ACC112 (cell line): ENCODE data around the gene CTNNBL1.
A peak's percentile ranks its signal among the peaks of the same experiment; 100 is the strongest.
"Not testable (repeated sequence)": the region's sequence is repeated elsewhere in the genome, so short reads cannot be mapped to it uniquely, and the experiment has no call there.

Experiments
- H2AFZ ChIP-seq: fragments of 200-600 bp; sonication (generic); one replicate; pipeline ENCODE4 v1.6.0; 2017; ENCODE audit warnings: antibody characterized with exemption, low read length; ENCODE audit not compliant: unreplicated experiment
- H3K27ac ChIP-seq: fragments of 200-600 bp; sonication (generic); 2 replicates; pipeline ENCODE4 v1.5.1; 2014; ENCODE audit warnings: low read depth, mild to moderate bottlenecking, antibody characterized with exemption, low read length, moderate library complexity
- H3K27me3 ChIP-seq: fragments of 200-600 bp; sonication (generic); 2 replicates; pipeline ENCODE4 v1.6.1; 2014; ENCODE audit warnings: mild to moderate bottlenecking, antibody characterized with exemption, low read length, moderate library complexity, mixed read lengths; ENCODE audit not compliant: insufficient read depth
- H3K36me3 ChIP-seq: fragments of 200-600 bp; sonication (generic); 2 replicates; pipeline ENCODE4 v1.6.1; 2016; ENCODE audit warnings: mild to moderate bottlenecking, antibody characterized with exemption, low read length, moderate library complexity, mixed read lengths; ENCODE audit not compliant: insufficient read depth
- H3K4me1 ChIP-seq: fragments of 200-600 bp; sonication (generic); one replicate; pipeline ENCODE4 v1.6.1; 2016; ENCODE audit warnings: low read length, mixed read lengths; ENCODE audit not compliant: insufficient read depth, unreplicated experiment, control insufficient read depth
- H3K4me3 ChIP-seq: fragments of 200-600 bp; sonication (generic); 2 replicates; pipeline ENCODE4 v1.5.1; 2014; ENCODE audit warnings: mild to moderate bottlenecking, low read depth, low read length
- H3K79me2 ChIP-seq: fragments of 200-600 bp; sonication (generic); one replicate; pipeline ENCODE4 v1.6.0; 2016; ENCODE audit warnings: low read length; ENCODE audit not compliant: control insufficient read depth, unreplicated experiment, insufficient read depth

The CTNNBL1 gene

DNA sequence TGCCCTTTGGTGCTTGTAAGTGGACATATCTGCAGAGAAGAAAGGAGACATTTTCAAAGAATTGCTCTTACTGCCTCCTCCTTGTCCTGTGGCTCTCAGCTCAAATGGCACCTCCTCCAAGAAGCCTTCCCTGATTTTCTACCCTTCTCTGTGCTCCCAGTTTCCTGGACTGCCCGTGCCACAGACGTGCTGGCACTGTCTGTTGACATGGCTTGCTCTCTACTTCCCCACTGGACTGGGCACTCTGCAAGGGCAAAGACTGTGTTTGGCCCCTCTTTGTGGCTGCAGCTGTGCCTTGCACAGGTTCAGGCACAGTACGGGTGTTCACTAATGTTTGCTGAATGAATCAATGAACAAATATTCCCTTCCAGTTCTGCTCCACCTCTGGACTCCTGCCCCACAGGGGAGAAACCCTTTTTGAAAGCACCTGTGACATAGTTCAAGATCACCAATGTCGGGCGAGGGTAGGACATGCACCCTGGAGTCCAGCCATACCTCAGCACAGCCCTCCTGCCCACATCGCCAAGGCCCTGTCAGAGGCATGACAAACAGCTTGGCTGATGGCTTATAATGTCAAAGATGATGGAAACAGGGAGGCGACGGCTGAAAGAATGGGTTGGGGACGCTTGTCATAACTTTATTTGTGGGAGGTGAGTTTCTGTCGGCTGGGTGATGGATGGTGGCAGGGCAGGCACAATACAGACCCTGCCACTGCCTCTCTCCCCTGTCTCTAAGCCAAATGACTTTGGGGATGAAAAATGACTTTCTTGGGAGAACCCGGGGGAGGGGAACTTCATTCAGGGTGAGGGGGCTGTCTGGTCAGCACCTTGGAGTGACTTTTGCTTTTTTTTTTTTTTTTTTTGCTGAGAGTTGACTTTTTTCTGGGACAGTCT, 15.6 kb upstream of the CTNNBL1 start:
- Histone ChIP-seq H3K27me3 (peaks cover 50% of the 10 kb centered on the region), H2AFZ (no peak overlapping the region), H3K4me1 (peaks cover 9% of the 10 kb centered on the region)

DNA sequence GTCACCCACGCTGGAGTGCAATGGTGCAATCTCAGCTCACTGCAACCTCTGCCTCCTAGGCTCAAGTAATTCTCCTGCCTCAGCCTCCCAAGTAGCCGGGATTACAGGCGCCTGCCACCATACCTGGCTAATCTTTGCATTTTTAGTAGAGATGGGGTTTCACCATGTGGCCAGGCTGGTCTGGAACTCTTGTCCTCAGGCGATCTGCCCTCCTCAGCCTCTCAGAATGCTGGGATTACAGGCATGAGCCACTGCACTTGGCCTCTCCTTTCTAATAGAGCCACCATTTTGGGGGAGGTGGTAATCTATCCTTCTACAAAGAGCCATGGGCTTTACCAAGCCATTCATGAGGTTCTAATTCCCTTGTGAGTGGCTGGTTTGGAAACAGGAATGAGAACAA, 14.1 kb upstream of the CTNNBL1 start:
- not testable (repeated sequence) for H2AFZ ChIP-seq, H3K36me3 ChIP-seq, H3K4me1 ChIP-seq, H3K4me3 ChIP-seq, H3K27ac ChIP-seq, H3K79me2 ChIP-seq
- peaks cover 37% of the 10 kb centered on the region for H3K27me3 ChIP-seq

More for the DNA sequence above, 15.6 kb upstream of the CTNNBL1 start:
- no peak overlapping the region for H3K4me3 ChIP-seq
- no peaks in the 10 kb centered on the region for H3K79me2 ChIP-seq
- H3K27ac ChIP-seq = no peak overlapping the region
- no peaks in the 10 kb centered on the region for H3K36me3 ChIP-seq

DNA sequence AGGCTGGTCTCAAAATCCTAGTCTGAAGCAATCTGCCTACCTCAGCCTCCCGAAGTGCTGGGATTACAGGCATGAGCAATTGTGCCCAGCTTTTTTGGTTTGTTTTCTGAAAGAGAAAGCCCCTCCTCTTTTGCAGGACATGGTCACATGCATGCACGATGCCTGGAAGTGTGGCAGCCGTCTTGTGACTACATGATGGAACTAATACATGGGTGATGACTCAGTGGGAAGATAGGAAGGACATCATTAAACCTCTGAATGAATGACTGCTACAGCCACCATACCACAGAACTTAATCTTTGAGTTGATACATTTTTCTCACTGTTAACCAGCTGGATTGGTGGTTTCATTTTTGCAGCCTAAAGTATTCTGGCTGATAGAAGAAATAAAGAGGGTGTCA, 13.4 kb upstream of the CTNNBL1 start:
- peaks cover 9% of the 10 kb centered on the region for H3K4me1 ChIP-seq
- H2AFZ ChIP-seq = no peak overlapping the region
- H3K79me2 ChIP-seq = no peaks in the 10 kb centered on the region
- H3K27ac ChIP-seq = no peak overlapping the region; the same call in 1 of the 2 replicates
- 0 out of 2 replicates have a peak overlapping the region, but pooled peaks have one; percentile 17 for H3K4me3 ChIP-seq
- peaks cover 31% of the 10 kb centered on the region for H3K27me3 ChIP-seq
- H3K36me3 ChIP-seq = no peaks in the 10 kb centered on the region

DNA sequence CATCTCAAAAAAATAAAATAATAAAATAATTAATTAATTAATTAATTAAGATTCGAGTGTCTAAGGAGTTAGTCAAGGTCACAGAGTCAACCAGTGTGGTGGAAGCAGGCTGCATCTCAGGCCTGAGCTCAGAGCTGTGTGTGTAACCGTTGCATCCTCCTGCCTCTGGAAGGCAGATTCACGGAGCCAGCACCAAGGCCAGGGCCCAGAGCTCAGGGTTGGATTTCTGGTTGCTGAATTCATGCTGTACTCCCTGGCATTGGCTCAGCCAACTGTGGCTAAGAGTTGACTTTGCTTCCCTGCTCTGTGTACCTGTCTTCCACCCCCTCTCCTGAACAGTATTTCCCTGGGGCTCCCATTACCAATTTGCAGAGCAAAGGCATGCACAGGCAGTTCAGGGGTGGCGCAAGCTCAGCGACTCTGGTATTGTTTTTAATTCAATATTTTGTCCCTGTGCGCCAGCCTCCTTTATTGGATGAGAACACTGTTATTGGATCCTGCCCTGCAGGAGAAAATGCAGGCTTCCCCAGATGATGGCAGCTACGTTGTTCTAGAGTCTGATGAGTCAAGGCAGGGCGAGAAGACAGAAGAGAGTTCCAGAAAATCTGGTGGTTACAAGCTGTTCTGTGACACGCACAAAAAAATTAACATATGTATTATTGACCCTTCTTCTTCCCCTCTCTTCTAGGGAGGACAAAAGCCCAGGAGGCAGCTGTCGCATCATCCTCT, 12.3 kb upstream of the CTNNBL1 start:
- H3K27me3 ChIP-seq = peaks cover 19% of the 10 kb centered on the region
- H3K36me3 ChIP-seq = no peaks in the 10 kb centered on the region

DNA sequence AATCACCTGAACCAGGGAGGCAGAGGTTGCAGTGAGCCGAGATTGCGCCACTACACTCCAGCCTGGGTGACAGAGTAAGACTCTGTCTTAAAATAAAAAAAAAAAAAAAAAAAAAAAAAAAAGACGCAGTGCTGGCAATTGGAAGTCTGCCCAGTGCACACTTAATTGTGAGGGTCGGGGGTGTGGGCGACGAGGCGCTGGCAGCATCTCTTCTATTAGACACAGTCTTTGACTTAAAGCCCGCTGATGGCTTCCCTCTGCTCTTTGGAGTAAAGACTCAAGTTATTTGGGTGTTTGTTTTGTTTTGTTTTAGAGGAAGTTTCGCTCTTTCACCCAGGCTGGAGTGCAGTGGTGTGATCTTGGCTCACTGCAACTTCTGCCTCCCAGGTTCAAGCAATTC, 10.7 kb upstream of the CTNNBL1 start:
- H3K4me3 ChIP-seq, H3K79me2 ChIP-seq, H3K27ac ChIP-seq, H3K36me3 ChIP-seq, H3K27me3 ChIP-seq, H2AFZ ChIP-seq: not testable (repeated sequence)
- peaks cover 17% of the 10 kb centered on the region for H3K4me1 ChIP-seq

More for the DNA sequence above, 12.3 kb upstream of the CTNNBL1 start:
- Histone ChIP-seq H2AFZ (no peak overlapping the region), H3K4me1 (peaks cover 9% of the 10 kb centered on the region), H3K27ac (no peak overlapping the region), H3K79me2 (no peaks in the 10 kb centered on the region), H3K4me3 (no peak overlapping the region)

DNA sequence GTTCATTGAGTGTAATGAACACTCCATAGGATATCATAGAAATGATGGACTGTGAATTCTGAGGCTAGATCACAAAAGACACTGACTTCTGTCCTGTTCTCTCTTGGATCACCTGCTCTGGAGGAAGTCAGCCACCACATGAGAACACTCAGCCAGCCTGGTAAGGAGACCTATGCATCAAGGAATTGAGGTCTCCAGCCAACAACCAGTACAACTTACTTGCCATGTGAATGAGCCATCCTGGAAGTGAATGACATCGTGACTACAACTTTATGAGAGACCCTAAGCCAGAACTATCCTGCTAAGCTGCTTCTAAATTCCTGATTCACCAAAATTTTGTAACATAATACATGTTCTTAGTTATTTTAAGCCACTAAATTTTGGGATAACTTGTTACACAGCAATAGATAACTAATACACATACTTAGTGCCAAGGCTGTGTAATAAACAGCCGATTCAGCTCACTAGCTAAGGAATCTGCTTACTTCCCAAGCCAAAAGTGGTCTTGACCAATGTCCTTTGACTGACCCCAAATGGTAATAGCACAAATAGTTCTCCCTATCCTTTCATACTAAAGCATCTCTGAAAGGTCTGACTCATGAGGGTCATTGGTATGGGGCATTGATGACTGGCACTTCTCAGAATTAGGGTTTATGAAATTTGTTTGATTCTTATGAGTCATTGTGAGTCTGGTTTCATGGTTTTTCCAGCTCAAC, 6.9 kb upstream of the CTNNBL1 start:
- no peak overlapping the region for H3K4me3 ChIP-seq
- no peaks in the 10 kb centered on the region for H3K27me3 ChIP-seq
- peaks cover 11% of the 10 kb centered on the region for H3K4me1 ChIP-seq
- peak overlapping the region; percentile 68 for H3K27ac ChIP-seq
- no peaks in the 10 kb centered on the region for H3K36me3 ChIP-seq
- no peak overlapping the region for H2AFZ ChIP-seq
- no peaks in the 10 kb centered on the region for H3K79me2 ChIP-seq

DNA sequence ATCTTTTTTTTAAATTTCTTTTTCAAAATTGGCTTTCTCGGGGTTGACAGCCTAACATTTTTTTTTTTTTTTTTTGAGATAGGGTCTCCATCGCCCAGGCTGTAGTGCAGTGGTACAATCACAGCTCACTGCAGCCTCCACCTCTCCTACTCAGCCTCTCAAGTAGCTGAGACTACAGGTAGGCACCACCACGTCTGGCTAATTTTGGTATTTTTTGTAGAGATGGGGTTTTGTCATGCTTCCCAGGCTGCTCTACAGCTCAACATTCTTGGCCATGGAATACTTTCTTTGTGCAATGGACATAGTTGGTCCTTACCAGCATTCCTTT, 6.4 kb upstream of the CTNNBL1 start:
- H3K36me3 ChIP-seq = no peaks in the 10 kb centered on the region
- H3K79me2 ChIP-seq = no peaks in the 10 kb centered on the region
- no peak overlapping the region for H2AFZ ChIP-seq
- H3K4me1 ChIP-seq = peaks cover 11% of the 10 kb centered on the region
- H3K27ac ChIP-seq = peak overlapping the region; percentile 68
- H3K27me3 ChIP-seq = no peaks in the 10 kb centered on the region
- no peak overlapping the region for H3K4me3 ChIP-seq

DNA sequence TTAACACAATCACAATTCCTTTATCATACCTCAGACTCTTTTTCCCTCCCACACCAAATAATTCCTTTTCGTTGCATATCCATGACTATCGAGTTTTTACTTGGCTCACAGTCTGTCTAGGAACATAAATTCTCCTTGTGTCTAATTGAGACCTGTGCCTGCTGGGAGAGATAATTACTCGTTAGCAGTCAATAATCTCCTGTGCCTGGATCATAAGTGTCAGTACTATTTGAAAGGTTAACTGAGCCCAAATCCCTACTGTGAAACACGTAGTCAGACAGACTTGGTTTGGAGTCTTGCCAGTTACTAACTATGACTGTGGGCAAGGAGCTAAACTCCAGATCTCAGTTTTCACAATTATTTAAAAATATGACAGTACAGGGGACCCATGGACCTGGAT, 5.7 kb upstream of the CTNNBL1 start:
- H3K79me2 ChIP-seq = no peaks in the 10 kb centered on the region
- no peaks in the 10 kb centered on the region for H3K36me3 ChIP-seq
- H3K4me3 ChIP-seq = no peak overlapping the region
- H3K27ac ChIP-seq = peak overlapping the region; percentile 68
- H3K4me1 ChIP-seq = peaks cover 12% of the 10 kb centered on the region
- no peak overlapping the region for H2AFZ ChIP-seq
- H3K27me3 ChIP-seq = no peaks in the 10 kb centered on the region

DNA sequence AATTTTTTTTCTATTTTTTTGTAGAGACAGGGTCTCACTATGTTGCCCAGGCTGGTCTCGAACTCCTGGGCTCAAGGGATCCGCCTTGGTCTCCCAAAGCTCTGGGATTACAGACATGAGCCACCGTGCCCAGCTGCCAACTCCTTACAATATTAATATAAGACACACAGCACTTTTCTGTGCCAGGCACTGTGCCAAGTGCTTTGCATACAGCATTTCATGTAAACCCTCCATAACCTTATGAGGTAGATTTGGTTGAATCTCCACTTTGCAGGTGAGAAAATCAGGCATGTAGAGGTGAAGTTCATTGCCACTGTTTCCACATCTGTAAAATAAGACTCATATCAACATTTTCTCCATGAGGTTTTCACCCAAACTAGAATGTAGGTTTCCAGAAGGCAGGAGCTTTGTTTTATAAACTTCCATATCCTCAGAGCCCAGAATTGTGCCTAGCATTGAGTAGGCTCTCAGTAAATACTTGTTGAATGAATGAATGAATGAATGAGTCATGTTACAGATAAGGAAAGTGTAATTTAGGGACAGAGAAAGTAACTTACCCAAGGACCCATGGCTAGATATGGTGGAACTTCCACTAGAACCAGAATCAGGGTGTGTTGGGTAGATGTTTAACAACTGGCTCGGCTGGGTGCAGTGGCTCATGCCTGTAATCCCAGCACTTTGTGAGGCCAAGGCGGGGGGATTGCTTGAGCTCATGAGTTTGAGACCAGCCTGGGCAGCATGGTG, 3.0 kb upstream of the CTNNBL1 start:
- no peaks in the 10 kb centered on the region for H3K36me3 ChIP-seq
- no peak overlapping the region for H2AFZ ChIP-seq
- H3K4me3 ChIP-seq = no peak overlapping the region
- no peaks in the 10 kb centered on the region for H3K27me3 ChIP-seq
- no peak overlapping the region for H3K27ac ChIP-seq
- H3K4me1 ChIP-seq = peaks cover 16% of the 10 kb centered on the region
- H3K79me2 ChIP-seq = peaks cover 18% of the 10 kb centered on the region

DNA sequence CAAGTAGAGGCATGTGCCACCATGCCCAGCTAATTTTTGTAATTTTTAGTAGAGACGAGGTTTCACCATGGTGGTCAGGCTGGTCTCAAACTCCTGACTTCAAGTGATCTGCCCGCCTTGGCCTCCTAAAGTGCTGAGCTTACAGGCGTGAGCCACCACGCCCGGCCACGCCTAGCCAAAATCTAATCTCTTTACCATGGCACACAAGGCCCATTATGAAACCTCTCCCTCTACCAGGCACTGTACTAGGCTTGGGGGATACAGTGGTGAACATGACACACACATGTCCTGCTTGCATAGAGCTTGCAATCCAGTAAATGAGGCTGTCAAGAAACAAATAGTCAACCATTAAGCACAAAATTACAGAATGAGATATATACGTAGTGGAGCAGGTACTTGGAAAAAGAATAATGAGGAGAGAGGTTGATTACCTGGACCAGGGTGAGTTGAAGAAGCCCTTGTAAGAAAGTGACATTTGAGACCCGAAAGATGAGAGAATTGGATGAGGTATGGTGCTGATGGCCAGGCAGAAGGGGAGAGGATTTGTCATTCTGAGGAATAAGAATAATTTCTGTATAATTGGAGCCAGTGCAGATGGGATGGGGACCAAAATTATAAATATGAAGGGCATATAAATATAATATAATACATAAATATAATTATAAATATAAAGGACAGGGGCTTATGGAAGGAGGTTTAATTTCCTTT, 1.2 kb upstream of the CTNNBL1 start:
- Histone ChIP-seq H3K4me3 (no peak overlapping the region), H2AFZ (peak overlapping the region; percentile 86), H3K27ac (no peak overlapping the region), H3K79me2 (peaks cover 30% of the 10 kb centered on the region), H3K36me3 (no peaks in the 10 kb centered on the region), H3K4me1 (peaks cover 14% of the 10 kb centered on the region), H3K27me3 (no peaks in the 10 kb centered on the region)
